Daoy (cell line): ENCODE measurements around the gene GALNT8. TPM values are rescaled to one million over a fixed set of nuclear protein-coding genes. Genes with fewer than 3 reads are reported as not detected.

Experiments used
- DNase-seq: peaks from one replicate; pipeline ENCODE4 v3.0.0-alpha.2; 2015; ENCODE audit warnings: low read depth
- total RNA-seq: library from RNA; depleted of rRNA; stranded (reverse); fragments of >200 nt; shearing (Covaris generic); gene quantifications from 2 replicates; pipeline ENCODE4 v1.2.3, GENCODE V29; 2014

Gene GALNT8
- total RNA-seq, 1 experiment from 2014 or later: 3.0 TPM

DNA sequence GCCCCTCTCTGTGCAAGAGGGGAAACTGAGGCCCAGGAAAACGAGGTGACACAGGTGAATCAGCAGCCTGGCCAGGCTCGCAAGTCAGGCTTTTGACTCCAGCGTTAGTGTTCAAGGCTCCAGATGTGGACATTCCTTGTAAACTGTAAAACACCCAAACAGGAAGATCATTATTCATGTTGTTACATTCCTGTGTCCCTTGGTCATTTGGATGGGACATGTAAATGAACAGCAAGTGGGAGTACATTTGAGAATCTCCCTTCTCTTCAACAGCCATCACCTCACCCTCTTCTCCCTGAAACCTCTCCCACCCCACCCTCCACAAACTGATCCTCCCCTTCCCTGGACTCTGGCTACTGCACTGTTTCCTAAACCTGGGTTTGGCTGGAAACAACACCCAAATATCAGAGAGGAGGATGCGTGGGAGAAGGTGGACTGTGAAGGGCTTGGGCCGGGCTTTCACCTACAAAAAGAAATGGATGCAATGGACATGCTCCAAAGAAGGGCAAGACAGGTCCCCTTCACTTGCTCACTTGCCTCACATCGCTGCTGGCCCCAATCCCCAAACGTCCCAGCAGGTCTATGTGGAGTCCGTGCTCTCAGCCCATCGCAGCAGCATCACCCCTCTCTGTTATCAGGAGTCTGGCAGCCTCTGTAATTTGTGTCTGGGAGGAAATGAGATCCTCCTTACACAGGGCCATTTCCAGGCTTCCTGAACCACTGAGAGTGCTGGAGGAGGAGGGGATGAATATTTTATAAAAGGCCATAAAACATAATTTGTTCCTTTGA, 76.7 kb downstream of the GALNT8 start:
- DNase-seq: no peak

DNA sequence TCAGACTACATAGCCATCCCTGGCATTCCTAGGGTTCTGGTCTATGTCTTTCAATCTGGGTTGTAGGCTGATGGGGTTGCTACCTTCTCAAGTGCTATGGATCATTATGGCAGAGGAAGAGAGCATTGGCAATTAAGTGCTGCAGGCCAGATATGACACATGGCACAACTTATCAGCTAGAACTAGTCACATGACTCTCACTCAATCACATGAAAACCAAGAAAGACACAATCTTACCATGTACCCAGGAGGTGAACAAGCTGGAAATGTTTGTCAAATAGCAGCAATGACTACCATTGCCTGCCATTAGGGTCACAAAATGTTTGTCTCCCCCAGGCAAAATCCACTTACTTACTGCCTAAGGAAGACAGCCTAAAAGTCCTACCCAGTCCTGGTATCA, 80.4 kb downstream of the GALNT8 start:
- DNase-seq: no peak

DNA sequence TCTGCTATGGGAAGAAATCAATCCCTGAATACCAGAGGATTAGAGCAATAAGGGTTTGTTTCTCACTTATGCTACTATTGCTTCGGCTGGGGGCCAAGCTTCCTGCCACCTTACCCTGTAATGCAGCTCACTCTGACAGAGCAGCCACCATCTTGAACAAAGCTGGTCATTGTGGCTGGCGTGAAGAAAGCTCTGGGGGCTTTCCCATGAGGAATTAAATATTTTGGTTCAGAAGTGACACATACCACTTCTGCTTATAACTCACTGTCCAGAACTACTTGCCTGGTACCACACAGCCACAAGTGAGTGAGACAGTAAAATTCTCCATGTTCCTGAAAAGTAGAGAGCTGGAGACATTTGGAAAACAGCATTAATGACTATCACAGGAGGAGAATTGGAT, 82.6 kb downstream of the GALNT8 start:
- no peak for DNase-seq

DNA sequence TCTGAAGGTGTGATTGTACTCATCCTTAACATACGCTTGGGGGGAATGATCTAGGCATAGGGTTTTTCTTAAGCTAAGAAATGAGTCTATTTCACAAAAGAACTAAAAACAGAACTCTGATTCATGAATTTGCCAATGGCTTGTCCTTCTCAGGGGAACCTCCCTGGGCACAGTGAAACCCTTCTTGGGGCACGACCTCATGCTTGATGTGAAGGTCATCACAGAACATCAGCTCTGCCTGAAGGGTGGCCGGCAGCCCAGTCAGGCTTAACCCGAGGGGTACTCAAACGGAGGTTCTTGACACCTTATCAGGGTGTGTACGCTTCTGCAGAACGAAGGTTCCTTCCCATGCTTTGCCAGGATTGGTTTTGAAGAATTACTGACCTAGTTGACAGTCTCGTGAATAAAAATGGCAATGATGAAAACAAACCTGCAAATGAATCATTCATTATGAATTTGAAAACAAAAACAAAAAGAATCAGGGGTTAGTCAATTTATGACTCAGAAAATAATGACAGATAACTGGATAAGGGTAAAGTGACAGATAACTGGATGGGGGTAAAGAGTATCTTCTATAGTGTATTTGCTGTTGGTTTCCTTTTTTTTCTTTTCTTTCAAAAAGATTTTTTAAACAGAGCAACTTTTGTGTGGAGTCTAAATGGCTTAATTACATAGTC, 86.4 kb downstream of the GALNT8 start:
- no peak for DNase-seq

DNA sequence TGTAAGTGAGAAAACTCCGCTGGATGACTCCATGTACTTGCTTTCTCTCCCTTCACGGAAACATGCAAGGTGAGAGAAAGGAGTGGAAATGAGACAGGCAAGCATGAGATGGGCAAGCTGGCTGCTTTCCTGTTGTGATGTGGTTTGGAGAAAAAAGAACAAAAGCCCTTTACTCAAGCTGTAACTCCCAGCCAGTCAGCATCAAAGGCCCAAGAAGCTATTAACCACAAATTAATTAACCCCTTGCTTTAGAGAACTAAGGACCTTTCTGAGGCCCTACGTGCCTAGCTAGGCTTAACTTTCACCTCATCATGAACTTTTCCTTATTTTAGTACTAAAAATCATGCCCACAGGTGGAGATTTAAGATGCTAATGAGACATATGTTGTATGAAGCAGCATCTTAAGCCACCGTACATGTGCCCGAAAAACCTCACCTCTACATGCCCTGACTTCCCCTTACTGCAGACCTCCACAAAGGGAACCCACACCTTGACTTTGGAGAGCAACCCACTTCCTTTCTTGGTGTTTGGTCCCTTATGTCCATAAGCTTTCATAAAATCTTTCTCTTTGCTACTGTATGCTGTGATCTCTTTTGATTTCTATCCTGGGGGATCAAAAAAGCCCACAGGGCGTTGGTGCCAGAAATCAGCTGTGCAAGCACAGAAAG, 87.0 kb downstream of the GALNT8 start:
- DNase-seq: no peak

DNA sequence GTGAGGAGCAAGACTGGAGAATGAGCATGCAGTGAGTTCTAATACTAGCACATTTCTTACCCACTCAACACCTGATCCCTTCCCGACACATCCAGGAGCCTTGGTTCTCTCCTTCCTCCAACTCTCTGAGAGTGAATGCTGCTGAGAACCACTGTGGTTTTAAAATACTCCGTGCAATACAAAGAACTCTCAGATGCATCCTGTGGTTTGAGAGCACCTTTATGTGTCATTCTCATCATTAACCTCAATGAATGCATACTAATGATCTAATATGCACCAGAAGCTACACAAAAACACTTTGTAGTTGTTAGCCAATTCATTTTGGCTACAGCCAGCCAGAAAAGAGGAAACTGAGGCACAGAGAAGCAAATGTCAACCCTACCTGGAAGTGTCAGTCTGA, 87.6 kb downstream of the GALNT8 start:
- DNase-seq: no peak

DNA sequence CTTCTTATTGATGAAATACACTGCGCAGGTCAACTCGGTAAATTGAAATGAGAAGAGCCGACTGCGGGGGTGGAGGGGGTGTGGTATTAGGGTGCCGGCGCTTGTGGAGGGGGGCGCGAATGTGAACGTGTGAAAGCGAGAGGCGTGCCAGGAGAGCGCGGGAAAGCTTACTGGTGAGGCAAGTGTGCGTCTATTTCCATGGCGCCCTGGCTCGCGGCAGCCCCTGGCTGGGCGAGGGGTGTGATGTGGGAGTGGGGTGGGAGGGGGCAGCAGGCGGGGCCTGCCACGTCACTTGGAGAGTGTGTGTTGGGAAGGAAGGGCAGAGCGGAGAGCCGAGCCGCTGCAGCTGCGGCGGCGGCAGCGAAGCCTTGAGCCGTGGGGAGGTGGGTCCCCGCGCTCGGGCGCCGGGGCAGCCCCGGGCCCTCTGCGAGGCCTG, 88.8 kb downstream of the GALNT8 start:
- peak; percentile 64 for DNase-seq

DNA sequence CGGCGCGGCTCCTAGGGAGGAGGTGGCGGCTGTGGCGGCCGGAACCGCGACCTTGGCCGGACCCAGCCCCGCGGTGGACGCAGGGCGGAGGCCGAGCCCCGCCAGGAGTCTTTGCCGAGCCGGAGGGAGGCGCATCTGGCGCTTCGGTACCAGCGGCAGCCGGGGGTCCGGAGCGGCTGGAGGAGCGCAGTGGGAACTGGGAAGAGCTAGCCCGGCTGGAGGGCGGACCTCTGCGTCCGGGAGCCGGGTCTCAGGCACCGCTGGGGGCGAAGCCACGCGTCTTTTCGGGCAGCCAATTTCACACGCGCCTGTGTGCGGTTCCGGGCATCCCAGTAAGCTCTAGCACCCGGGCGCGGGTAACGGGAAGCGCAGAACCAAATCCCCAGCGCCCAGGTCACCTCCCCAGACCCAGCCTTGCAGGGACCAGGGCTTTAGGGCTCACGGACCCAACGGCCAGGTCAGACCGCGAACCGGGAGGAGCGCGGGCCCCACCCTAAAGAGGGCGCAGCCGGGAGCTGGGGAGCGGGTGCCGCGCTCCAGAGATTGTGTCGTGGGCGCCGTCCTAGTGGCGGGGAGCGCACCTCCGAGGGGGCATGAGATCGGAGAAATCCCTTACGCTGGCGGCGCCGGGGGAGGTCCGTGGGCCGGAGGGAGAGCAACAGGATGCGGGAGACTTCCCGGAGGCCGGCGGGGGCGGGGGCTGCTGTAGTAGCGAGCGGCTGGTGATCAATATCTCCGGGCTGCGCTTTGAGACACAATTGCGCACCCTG, 89.4 kb downstream of the GALNT8 start:
- DNase-seq: peak; percentile 30

DNA sequence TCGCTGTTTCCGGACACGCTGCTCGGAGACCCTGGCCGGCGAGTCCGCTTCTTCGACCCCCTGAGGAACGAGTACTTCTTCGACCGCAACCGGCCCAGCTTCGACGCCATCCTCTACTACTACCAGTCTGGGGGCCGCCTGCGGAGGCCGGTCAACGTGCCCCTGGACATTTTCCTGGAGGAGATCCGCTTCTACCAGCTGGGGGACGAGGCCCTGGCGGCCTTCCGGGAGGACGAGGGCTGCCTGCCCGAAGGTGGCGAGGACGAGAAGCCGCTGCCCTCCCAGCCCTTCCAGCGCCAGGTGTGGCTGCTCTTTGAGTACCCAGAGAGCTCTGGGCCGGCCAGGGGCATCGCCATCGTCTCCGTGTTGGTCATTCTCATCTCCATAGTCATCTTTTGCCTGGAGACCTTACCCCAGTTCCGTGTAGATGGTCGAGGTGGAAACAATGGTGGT, 90.0 kb downstream of the GALNT8 start:
- DNase-seq: no peak

DNA sequence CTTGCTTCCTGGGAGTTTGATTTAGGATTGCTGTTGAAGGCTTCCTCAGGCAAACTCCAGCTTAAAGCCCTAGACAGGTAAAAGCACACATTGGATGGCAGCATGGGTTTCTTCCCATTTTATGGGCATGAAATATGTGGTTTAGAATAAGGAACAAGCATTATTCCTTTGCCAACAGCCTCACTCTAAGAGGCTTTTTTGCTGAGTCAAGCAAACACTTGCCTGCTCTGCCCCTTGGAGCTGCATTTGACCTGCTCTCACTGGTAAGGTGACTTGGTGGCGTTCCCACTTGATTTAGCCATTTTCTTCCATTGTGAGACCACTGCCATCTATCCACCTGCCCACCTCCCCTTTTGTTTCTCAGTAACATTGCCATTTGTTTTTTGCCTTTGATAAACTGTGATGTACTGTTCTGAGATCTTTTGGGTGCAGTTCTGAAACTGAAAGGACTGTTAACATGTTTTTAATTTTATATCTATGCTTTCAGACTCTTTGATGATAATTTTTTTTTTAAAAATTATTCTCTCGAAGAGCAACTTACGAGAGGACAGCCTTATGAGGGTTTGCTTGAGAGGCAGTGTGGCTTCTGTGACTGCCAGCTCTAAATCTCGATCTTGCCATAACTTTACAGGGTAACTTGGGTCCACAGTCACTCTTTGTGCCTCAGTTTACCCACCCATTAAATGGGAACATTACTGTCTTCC, 92.6 kb downstream of the GALNT8 start:
- DNase-seq: no peak

DNA sequence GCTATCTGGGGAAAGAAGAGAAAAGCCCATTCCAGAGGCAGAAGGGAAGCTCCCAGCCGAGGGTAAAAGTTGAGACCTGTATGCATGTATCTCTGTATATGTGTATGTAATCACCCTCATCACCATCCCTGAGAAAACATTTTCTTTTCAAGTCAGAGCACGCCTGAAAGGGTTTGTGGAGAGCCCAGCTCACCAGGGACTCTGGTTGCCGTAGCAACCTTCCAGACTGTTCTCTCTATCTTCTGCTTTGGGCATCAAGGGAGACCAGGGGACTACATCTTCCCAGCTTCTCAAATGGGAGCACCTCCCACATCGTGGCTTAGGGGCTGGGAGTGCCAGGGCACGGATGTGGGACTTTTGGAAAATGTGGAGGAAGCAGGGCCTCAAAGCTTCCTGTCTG, 93.5 kb downstream of the GALNT8 start:
- DNase-seq: no peak

DNA sequence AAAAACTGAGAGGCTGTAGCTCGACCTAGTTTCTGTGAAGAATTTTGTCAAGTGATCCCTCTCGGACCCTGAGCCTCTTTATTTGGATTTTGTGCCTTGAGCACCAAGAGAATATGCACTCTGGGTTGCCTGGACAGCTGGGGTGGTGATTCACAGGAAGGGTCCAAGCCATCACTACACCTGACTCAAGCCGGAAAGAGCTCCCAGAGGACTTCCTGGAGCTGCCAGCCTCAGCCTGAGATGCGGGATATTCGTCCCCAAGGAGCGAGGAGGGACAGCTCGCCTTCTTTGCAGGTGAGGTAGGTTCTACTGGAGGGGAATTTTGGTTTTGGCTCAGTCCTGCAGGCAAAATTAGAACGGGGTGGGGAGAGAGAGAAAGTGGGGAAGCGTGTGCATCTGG, 94.3 kb downstream of the GALNT8 start:
- DNase-seq: peak; percentile 49

DNA sequence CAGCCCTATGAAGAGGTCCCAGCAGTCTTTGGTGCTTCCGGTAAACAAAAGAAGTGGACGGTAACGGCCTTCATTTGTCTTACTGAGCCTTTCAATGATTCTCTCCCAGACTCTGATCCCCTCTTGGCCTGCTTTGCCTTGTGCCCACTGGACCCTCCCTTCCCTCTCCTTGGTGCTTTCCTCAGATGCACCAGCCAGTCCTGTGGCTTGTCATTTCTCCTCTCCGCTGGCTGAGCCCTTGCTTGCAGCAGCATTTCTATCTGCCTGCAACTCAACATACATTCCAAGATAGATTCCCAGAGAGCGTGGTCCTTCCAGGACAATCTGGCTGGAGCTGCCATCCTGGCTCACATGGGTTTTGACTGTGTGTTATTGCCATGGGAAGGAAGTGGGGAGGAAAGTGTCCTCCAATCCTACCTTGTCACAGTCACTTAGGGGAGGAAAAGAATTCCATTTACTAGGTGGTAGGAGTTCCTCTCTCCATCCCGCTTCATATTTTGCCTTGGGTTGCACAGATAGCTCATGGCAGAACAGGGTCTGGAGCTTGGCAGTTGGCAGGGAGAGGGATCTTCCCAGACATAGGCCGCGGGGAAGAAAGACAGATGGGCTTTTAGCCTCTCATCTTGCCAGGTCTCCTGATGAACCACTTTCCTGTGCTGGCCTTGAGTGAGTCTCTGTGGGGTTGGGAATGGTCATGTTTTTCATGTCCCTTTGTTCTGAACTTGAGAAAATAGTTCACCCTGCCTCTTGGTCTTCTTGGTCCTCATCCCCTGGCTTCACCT, 96.7 kb downstream of the GALNT8 start:
- no peak for DNase-seq

DNA sequence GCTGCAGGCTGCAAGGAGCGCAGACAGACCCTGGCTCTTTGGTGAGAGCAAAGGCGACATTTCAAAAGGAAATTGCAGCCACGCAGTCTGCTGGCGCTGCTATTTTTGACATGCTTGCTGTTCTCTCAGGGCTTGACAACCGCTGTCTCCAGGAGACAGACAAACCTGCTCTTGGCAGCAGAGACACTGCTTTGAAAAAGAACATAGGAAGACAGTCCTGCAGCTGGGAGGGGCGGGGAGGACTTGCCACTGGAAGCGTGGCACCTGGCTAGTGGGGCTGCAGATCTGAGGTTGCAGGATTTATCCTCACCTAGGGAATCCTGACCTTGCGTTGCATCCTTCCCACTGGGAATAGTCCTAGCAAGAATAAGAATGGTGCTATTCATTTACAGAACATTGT, 97.7 kb downstream of the GALNT8 start:
- no peak for DNase-seq

DNA sequence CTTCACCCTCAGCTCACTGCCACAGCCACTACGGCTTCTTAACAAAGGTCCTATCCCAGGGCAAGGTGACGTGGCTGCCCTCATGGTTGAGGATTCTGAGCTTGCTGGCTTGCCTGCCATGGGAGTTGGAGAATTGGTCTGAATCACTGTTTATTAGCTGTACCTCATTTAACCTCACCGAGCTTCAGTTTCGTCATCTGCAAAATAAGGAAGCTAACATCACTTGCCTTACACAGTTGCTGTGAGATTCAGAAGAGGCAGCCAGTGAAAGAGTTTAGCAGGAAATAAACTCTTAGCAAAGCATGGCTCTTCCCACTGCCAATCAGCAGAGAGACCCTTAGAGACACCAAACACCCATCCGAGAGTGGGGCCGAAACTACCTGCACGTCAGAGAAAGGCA, 99.5 kb downstream of the GALNT8 start:
- DNase-seq: peak; percentile 61

DNA sequence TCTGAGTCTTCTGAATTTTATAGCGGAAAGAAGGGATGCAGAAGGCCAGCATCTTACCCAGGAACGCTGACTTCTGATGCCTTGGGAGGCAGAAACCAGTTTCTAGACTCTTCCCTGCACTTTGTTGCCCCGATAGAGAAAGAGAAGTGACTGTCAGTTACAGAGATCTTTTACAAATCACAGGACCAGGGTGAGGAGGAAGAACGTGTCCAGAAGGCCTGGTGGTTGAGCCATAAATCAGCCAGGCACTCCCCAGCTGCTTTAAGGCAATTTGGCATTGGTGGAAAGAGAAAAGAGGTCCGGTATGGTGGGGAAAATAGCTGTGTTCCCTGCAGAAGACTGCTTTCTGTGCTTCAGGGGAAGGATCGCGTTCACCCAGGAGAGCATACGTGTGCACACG, 100.8 kb downstream of the GALNT8 start:
- DNase-seq: no peak
